ENCODE results near the gene VEZF1.

VEZF1 gene

DNA sequence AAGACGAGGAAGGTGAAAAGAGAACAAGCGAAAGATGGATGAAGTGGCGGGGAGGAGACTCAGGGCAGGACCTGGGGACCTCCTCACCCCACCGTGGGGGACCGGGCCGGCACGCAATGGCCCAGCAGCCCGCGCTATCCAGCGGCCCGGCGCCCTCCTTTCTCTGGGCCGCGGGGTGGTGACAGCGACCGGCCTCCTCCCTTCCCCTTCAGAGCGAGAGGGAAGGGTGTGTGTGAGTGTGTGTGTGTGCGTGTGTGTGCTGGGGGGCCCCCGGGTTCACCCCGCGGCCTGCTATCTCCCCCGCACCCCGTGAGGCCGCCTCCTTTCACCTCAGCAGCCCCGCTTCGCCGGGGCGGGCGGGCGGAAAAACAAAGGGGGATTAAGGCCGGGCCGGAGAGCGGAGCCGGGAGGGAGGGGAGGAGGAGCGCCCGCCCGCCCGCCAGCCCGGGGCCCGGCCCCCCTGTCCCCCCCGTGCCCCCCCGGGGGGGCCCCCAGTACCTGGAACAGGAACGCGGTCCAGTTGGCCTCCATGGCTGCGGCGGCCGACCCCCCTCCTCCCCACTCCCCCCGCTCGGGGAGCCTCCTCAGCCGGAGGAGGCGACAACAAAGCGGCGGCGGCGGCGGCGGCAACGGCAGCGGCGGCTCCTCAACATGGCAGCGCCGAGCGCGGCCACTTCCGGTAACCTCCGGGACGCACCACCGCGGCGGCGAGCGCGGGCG lies at the start of gene VEZF1:
VEZF1 (minus strand) TSS at position 674 of the 720 bp plus-strand sequence; CDS start at position 531, 143 bp downstream.
- DNase-seq (ENCODE audit: low read depth, low spot score) = peak; percentile 51

DNA sequence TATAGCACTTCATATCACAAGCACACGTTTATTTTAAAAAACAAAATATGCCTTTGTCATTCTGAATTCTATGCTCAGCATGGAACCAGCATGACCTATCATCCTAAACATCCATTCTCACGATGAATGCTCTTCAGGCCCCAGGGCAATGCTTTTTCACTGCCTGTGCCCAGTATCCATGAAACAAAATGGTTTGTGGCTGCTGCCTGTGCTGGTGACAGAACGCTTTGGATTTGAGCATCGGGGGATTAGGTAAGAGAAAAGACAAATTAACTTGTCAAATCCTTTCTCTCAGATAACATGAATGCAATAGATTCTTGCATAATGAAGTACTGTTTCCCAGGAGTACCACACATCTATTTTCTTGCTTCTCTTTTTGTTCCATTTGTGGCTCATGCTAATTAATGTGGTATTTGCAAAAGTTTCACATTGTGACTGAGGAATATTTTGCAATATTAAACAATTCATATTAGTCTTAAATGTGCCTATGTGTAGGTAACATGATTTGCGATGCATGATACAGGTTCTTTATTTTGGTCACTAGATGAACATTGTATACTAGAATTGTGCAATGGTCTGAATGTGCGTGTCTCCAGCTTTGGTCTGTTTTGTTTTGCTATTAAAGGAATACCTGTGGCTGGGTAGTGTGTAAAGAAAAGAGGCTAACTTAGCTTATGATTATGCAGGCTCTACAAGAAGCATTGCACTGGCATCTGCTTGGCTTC lies 44.8 kb upstream of the VEZF1 start:
- DNase-seq (ENCODE audit: low read depth, low spot score) = no peak

- no peak for DNase-seq (ENCODE audit: low read depth, low spot score)
These were observed 40.5 kb upstream of the VEZF1 start for GRCh38 chr17:58028578-58028977.

GRCh38 chr17:58020401-58020800 lies 32.3 kb upstream of the VEZF1 start:
- DNase-seq (ENCODE audit: low read depth, low spot score) = no peak

GRCh38 chr17:58019521-58019920 lies 31.5 kb upstream of the VEZF1 start:
- no peak for DNase-seq (ENCODE audit: low read depth, low spot score)

DNA sequence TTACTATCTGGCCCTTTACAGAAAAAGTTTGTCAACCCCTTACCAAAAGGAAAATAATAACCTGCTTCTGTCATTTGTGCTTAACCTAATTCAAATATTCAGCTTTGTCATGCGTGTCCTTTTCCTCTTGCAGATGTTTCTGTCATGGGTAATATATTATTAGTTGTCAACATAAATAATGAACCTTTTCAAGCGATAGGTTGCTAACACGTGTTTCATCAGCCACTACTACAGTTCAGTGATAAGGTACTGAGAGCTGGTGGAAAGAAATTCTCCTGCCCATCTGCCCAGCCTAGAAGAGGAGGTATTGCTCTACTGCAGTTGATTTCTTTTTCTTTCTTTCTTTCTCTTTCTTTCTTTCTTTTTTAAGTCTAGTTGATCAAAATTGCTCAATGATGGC lies 31.0 kb upstream of the VEZF1 start:
- DNase-seq (ENCODE audit: low read depth, low spot score) = no peak

DNA sequence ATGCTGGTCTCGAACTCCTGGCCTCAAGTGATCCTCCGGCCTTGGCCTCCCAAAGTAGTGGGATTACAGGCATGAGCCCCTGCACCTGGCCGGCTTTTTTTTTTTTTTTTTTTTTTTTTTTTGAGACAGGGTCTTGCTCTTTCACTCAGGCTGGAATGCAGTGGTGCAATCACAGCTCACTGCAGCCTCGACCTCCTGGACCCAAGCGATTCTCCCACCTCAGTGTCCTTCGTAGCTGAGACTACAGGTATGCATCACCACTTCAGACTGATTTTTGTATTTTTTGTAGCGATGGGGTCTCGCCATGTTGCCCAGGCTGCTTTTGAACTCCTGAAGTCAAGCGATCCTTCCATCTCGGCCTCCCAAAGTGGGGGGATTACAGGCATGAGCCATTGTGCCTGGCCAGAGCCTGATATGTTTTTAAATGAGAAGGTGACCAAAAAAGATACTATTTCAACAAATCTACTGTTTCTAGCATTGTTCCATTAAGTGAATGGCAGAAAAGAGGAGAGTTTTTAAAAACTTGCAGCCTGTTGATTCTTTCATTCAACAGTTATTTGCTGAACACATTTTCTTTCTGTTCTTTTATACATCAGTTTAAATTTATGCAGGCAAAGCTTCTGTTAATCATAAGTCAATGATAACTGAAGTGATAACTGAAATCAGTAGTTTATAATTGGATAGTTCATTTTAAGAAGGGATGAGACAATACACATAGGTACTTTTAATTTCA lies 22.2 kb upstream of the VEZF1 start:
- DNase-seq (ENCODE audit: low read depth, low spot score) = no peak

- no peak for DNase-seq (ENCODE audit: low read depth, low spot score)
These were observed 20.0 kb upstream of the VEZF1 start for GRCh38 chr17:58007781-58008706.

DNA sequence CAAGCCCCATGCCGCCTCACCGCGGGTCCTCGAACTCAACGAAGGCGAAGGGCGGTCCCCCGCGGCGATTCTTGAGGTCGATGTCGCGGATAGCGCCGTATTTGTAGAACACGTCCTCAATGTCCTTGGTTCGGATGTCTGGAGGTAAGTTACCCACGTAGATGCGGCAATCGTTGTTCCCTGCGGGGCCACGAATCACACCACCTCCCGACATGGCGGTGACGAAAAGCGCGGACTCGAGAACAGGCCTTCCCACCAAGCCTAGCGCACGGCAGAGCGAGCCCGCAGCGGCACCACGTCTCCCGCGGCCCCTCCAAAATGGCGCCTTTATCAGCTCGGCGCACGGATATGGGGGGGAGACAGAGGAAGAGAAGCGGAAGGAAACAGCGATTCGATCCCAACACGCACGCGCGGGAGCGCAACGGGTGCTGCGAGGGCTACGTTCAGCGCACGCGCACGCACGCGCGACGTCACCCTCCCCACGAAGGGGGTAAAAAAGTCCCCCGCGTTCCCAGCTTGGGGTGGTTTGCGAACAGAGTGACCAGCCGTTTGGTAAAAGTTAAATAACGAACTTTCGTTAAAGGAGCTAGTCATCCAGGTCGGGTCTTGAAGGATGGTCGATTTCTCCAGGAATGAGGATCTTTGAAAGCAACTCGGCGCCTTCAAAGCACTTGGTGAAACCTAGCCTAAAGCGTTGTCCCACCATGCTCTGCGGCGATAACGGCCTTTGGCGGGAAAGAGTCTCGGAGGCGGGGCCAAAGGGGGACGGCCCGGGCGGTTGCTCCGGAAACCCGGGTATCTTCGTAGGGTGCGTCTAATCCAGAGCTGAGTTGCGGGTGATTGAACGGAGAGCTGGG lies 19.1 kb upstream of the VEZF1 start, which contains the start of gene SRSF1:
SRSF1 (minus strand) TSS at position 323 of the 857 bp plus-strand sequence; CDS start at position 214, 109 bp downstream.
- peak; percentile 96 for DNase-seq (ENCODE audit: low read depth, low spot score)

- DNase-seq (ENCODE audit: low read depth, low spot score) = peak; percentile 44
These were observed 18.5 kb upstream of the VEZF1 start for GRCh38 chr17:58006560-58006923.

- DNase-seq (ENCODE audit: low read depth, low spot score) = no peak
These were observed 17.9 kb upstream of the VEZF1 start for GRCh38 chr17:58005728-58006559.

DNA sequence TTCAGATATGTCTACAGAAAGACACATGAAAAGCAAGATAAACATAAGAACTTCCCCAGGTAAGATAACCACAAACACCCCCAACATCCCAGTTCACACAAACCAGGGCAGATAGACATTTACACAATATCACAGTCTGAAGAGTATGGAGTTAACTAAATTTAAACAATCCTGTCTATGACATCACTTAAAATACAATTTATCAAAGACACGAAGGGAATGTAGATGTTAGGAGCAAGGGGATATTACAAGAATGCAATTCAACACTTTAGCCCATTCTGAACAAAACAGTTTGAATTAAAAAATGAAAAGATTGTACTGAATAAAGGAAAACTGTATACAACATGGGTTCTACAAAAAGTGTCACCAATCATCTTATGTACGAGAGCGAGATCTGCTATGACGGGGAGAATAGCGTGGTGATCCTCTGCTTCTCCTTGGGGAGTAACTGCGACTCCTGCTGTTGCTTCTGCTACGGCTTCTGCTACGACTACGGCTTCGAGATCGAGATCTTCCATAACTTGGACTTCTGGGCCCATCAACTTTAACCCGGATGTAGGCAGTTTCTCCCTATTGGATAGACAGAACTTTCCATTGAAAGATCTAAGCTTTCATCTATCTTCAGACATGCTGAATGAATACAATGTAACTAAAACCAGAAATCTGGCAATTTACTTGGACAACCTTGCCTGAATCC lies 17.1 kb upstream of the VEZF1 start:
- no peak for DNase-seq (ENCODE audit: low read depth, low spot score)

- no peak for DNase-seq (ENCODE audit: low read depth, low spot score)
These were observed 16.0 kb upstream of the VEZF1 start for GRCh38 chr17:58004060-58004459.

DNA sequence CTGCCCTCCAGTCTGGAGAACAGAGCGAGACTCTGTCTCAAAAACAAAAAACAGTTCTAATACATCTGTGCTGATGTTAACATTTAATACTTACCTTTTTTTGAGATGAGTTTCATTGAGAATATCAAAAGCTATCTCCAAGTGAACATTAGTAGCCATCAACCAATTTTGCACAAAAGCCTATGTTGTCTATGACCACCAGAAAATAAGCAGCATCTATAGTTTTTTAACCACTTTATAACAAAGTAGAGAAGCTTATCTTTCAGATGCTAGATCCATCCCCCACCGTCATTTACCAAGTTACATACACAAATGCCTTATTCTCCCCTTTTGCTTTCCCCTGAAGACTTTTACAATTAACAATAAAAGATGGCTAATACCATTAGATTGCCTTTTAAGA lies 14.9 kb upstream of the VEZF1 start:
- no peak for DNase-seq (ENCODE audit: low read depth, low spot score)

DNA sequence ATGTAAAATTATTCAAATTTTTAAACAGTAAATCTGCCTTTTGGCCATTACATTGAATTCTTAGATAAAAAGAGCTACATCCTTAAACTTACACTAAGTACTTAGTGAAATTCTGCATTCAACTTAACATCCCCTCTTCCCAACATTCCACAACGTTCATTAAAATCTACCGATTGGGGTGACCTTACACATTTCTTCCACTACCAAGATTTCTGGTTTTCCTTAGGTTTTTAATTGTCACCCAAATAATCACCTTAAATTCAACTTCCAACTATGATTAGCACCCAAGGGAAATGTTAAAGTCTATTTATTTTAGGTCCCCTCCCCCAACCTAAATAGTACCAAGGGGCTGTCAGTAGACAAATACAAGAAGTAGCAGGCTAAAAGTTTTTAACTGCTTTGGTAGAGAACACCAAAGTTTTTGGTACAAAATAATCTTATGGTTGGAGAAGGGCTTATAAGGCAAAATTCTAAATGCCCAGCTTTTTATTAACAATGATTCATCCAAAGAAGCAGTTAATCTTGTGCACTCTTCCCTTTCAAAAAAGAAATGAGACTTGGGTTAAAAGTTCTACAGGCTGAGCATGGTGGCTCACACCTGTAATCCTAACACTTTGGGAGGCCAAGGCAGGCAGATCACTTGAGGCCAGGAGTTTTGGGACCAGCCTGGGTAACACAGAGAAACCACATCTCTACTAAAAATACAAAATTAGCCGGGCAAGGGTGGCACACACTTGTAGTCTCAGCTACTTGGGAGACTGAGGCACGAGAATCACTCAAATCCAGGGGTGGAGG lies 14.3 kb upstream of the VEZF1 start:
- no peak for DNase-seq (ENCODE audit: low read depth, low spot score)

DNA sequence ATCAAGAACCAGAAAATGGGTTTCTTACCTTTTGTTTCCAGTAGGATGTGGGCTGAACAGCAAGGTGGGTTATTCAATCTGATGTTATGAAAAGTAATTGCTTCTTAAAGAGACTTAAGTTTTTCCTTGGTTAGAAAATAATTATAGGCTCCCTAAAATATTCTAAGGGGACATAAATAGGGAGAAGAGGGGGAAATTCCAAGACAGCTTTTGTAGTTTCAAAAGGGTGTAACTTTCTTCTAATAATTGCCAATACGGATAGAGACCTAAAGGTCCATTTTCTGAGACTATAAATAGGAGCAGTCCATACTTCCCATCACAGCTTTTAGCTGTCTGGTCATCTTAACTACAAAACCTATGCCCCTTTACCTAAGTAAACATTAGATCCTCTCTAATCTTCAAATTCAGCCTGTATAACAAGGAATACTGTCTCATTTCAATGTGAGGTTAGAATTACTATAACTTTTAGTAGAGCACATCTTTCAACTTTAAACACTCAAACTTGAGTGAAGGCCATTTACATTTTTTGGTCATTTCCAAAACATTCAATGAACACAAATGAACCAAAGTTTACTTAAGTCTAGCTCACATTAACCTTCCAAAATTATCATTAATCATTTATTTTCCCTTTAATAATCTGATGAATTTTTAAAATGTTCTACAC lies 13.5 kb upstream of the VEZF1 start:
- no peak for DNase-seq (ENCODE audit: low read depth, low spot score)

DNA sequence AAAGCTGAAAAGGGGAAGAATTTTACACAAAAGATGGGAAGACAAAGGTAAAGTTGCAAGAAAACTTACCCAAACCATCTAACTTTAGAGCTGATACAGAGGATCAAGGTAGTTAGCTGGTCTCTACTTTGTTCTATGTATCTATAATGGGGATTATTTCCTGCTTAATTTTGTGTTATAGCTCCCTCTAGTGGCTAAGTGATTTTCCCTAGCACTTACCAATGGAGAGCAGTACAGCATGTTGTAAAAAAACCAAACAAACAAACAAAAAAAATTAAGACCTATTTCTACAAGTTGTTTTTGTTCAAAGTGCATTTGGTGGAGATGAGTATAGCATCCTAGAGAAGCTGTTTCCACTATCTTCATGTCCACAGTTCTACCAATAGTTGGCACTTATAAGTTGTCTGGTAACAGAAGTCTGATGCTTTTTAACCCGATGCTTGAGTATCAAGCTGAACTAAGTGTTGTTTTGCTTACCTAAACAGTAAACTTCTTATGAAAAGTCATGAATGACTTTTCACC lies 11.5 kb upstream of the VEZF1 start:
- DNase-seq (ENCODE audit: low read depth, low spot score) = no peak
